Anterior cingulate cortex (tissue), 58 donors: ENCODE measurements around the gene HMGCS2.
"Not testable (repeated sequence)": the region's sequence is repeated elsewhere in the genome, so short reads cannot be mapped to it uniquely, and the experiment has no call there.

ENCODE experiments used
- DNase-seq, 58 donors: peaks; one replicate each; lab custom pipeline; 2025; lab: John Stamatoyannopoulos, UW

The HMGCS2 gene

DNA sequence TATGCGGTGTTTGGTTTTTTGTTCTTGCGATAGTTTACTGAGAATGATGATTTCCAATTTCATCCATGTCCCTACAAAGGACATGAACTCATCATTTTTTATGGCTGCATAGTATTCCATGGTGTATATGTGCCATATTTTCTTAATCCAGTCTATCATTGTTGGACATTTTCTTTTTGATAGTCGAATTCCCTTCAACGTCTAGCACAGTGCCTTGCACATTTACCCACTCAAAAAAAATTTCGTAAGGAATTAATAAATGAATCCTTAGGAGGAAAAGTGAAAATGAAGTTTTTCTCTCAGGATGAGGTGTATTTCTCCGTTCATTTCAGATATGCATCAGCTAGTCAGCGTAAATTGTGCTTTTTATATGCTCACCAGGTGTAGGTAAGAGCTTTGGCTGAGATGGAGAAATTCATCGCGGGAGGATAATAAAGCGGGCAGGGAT is 57.3 kb downstream of the HMGCS2 start:
- DNase-seq, result not testable (repeated sequence)

DNA sequence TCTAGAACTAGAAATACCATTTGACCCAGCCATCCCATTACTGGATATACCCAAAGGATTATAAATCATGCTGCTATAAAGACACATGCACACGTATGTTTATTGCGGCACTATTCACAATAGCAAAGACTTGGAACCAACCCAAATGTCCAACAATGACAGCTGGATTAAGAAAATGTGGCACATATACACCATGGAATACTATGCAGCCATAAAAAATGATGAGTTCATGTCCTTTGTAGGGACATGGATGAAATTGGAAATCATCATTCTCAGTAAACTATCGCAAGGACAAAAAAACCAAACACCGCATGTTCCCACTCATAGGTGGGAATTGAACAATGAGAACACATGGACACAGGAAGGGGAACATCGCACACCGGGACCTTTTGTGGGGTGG is 62.1 kb downstream of the HMGCS2 start:
- DNase-seq, result not testable (repeated sequence)

DNA sequence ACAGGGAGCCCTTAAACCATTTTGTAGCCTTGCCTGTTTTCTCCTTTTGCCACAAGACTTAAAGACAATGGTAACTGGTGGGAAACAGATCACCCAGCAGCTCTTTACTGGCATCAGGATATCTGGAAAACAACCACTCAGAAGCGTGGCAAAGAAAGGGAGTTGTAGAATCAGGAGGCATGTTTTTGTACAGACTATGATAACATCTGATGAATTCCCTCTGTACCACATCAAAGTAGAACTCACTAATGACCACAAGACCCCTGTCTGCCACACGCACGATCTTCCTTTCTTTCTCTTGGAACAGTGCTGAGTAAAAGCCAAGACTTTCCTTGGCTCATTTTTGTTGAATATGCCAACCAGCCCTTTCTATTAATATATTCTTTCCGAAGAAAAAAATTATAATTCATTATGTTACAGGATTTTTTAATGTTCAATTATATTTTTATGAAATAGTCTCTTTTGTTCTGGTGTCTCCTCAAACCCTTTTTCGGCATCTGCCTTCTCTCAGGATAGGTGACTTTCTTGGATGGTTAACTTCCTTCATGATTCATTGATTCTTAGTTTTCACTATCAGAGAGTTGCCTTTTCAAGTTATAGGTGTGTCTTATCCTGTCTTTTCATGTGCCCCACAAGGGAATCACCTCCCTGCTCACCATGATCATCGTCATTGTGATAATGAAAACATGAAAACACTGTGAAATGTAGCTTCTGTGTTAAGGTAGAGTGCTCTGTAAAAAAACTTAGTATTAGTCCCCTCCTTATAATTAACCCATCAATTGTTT is 64.8 kb downstream of the HMGCS2 start:
- no peak for DNase-seq

DNA sequence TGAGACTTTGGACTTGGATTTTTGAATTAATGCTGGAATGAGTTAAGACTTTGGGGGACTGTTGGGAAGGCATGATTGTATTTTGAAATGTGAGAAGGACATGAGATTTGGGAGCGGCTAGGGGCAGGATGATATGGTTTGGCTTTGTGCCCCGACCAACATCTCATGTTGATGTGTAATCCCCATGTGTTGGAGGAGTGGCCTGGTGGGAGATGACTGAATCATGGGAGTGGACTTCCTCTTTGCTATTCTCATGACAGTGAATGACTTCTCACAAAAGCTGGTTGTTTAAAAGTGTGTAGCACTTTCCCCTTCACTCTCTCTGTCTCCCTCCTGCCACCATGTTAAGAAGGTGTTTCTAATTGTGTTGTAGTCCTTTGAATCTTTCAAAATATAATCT is 66.3 kb downstream of the HMGCS2 start:
- DNase-seq, result no peak

DNA sequence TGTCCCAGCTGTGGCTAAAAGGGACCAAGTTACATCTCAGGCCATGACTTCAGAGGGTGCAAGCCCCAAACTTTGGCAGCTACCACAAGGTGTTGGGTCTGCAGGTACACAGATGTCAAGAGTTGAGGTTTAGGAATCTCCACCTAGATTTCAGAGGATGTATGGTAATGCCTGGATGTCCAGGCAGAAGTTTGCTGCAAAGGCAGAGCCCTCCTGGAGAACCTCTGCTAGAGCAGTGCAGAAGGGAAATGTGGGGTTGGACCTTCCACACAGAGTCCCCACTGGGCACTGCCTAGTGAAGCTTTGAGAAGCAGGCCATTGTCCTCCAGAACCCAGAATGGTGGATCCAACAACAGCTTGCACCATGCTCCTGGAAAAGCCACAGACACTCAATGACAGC is 67.0 kb downstream of the HMGCS2 start:
- DNase-seq, result no peak

DNA sequence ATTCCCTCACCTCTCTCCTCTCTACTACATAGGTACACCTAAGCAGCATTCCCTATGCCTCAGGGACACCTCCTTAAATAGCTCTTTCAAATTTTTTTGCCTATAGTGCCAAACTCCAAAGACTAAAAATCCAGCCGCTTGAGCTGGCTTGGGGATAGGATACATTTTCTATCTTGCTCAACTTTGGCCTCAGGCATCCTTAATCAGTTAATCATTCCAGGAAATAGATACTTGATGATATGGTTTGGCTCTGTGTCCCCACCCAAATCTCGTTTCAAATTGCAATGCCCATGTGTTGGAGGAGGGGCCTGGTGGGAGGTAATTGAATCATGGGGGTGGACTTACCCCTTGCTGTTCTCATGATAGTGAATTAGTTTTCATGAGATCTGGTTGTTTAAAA is 68.4 kb downstream of the HMGCS2 start:
- DNase-seq, result no peak
